CD4-positive, alpha-beta T cell treated with Interferon gamma for 1 hour (primary cell): ENCODE data around the gene EED.

Source experiments
- DNase-seq: peaks from one replicate; pipeline ENCODE4 v3.0.0-alpha.2; 2020

Gene EED, protein sequence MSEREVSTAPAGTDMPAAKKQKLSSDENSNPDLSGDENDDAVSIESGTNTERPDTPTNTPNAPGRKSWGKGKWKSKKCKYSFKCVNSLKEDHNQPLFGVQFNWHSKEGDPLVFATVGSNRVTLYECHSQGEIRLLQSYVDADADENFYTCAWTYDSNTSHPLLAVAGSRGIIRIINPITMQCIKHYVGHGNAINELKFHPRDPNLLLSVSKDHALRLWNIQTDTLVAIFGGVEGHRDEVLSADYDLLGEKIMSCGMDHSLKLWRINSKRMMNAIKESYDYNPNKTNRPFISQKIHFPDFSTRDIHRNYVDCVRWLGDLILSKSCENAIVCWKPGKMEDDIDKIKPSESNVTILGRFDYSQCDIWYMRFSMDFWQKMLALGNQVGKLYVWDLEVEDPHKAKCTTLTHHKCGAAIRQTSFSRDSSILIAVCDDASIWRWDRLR

GRCh38 chr11:86244522-86245368, at the start of gene EED:
Gene EED (plus strand): TSS chr11:86244753. CDS start chr11:86245230, 477 bp downstream.
- peak; percentile 94 for DNase-seq

DNA sequence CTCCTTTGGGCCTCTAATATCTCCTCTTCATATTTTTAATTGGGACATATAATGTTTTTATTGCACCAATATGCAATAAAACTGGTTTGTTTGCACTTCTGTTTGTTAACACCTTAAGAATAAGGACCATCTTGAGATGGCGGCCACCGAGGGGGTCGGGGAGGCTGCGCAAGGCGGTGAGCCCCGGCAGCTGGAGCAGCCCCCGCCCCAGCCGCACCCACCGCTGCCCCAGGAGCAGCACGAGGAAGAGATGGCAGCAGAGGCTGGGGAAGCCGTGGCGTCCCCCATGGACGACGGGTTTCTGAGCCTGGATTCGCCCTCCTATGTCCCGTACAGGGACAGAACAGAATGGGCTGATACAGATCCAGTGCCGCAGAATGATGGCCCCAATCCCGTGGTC, 49.6 kb upstream of the EED start:
- DNase-seq = no peak

GRCh38 chr11:86196085-86196696, 48.4 kb upstream of the EED start:
- DNase-seq = no peak

DNA sequence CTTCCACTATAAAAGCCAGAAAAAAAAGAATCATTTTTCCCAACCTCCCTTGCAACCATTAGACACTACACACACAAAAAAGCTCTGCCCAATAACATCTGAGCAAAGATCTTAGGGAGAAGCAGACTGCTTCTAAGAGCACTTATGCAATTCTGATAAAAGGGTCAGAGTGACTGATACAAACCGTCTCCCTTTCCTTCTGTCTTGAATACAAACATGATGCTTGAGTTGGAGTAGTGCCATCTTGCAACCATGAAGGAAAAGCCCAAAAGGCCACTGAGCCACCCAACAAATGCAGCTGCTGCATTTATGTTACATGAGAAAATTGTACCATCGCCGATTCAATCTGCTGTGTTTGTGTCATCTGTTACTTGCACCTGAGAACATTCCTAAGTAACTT, 47.6 kb upstream of the EED start:
- DNase-seq = no peak

DNA sequence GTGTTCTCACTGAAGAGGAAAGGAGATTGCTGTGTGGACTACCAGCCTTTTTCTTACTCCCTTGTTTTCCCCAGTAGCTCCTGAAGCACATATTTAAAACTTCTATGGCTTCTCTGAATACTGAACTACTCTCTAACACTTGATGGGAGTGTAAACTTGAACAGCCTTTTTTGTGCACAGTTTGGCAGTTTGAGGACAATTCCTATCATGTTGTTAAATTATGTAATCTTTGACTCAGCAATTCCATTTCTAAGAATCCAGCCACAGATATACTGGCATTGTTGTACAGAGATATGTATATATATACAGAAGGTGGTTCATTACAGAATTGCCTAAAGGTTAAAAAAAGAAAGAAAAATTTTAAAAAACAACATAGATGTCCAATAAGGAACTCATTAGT, 47.1 kb upstream of the EED start:
- no peak for DNase-seq

DNA sequence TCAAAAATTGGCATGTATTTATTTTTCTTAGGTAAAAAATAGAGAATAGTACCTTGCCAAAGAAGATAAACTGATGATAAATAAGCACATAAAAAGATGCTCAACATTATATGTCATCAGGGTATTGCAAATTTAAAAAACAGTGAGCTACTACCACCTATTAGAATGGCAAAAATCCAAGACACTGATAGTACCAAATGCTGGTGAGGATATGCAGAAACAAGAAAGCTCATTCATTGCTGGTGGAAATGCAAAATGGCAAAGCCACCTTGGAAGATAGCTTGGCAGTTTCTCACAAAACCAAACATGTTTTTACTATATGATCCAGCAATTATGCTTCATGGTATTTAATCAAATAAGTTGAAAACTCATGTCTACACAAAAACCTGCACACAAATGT, 46.4 kb upstream of the EED start:
- no peak for DNase-seq

- DNase-seq = no peak
Observed at GRCh38 chr11:86199354-86199753, 45.2 kb upstream of the EED start.

- no peak for DNase-seq
Observed at GRCh38 chr11:86201371-86201884, 43.1 kb upstream of the EED start.

DNA sequence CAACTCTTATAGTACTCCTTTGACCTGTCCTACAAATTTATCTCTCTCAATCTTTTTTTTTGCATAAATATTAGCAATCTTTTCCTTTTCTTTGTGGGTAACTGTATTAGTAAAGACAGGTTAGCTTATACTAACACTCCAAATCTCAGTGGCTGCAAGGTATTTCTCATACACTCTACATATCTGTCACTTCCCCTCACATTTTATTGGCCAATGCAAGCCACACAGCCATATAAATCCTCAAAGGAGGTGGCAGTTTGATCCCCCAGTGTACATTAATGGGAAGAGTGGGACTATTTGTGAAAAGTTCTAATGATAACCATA, 42.6 kb upstream of the EED start:
- DNase-seq = no peak

GRCh38 chr11:86204356-86204755, 40.2 kb upstream of the EED start:
- no peak for DNase-seq

GRCh38 chr11:86205421-86206336, 38.9 kb upstream of the EED start:
- no peak for DNase-seq

- DNase-seq = no peak
Observed at GRCh38 chr11:86206337-86206695, 38.2 kb upstream of the EED start.

- no peak for DNase-seq
Observed at GRCh38 chr11:86207413-86207812, 37.1 kb upstream of the EED start.

- DNase-seq = no peak
Observed at GRCh38 chr11:86208572-86208971, 36.0 kb upstream of the EED start.

GRCh38 chr11:86209806-86210657, 34.5 kb upstream of the EED start:
- DNase-seq = no peak

DNA sequence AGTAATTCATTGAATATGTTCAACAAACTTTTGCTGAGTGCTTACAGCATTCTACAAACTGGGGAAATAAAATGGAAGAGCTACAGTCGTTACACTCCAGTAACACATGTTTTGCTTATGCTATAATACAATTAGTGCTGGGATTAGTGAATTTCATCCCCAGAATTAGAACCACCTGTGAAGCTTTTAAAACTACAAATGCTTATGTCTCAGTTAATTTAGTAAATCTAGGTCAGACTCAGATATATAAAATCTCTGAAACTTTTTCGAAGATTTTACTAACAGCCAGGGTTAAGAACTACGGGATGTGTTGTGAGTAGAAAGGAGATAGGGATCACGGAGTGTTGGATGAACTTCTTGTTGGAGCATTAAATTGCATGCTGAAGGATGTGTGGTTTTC, 33.7 kb upstream of the EED start:
- DNase-seq = no peak

- DNase-seq = no peak
Observed at GRCh38 chr11:86211619-86212018, 32.9 kb upstream of the EED start.

GRCh38 chr11:86212019-86212611, 32.4 kb upstream of the EED start:
- no peak for DNase-seq

- peak; percentile 26 for DNase-seq
Observed at GRCh38 chr11:86214710-86215109, 29.8 kb upstream of the EED start.

DNA sequence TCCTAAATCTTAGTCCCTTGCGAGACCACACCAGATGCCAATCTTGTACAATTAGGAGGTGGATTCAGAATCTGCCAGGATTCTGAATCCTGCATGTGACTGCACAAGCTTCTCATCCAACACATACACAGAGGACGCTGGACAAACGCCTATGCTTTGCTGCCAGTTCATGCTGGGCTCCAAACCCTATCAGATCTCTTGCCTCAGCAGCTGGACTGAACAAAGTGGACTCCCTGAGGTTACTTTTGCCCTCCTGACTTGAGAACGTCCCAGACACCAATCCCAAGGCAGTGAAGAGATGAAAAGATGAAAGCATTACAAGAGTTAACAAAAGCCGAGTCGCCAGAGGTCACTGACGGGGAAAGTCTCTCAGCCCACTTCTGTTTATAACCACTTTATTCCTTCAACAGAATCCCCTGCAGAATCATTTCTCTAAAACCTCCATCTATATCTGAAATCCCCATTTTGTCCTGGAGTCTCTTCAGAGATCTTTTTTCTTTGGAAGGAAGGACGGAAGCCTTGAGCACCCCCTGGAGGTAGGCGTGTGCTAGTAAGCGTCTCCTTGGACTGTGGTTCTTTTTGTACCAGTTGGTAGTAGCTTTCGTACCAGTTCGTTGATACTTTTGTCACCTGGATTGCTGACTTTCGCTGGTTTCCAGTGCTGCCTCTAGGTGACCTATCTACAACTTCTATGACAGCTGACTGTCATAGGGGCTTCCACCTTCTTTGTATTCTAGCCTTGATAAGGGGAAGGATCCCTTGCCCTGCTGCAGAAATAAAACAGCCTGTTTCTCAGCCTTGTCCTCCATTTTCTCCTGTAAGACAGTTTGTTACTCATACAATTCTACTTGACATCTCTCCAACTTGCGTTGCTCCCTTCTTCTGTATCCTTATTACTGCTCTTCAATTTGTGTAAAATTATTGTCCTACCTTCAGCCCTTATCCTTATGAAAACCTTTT, 26.1 kb upstream of the EED start:
- peak; percentile 48 for DNase-seq
